Inflammatory macrophage (primary cell): ENCODE results near the gene NUDT15.
"Not testable (repeated sequence)": the region's sequence is repeated elsewhere in the genome, so short reads cannot be mapped to it uniquely, and the experiment has no call there.

Experiments
- DNase-seq, 2 donors: peaks; one replicate each; pipeline ENCODE4 v3.0.0-alpha.2; 2020 to 2022

Gene NUDT15

GRCh38 chr13:48043789-48044503 lies 6.4 kb downstream of the NUDT15 start:
- no peak for DNase-seq

- DNase-seq, result no peak
These were observed 13.0 kb downstream of the NUDT15 start for GRCh38 chr13:48050550-48050949.

- DNase-seq, result no peak
These were observed 17.1 kb downstream of the NUDT15 start for GRCh38 chr13:48054601-48055000.

GRCh38 chr13:48055712-48056111 lies 18.2 kb downstream of the NUDT15 start:
- no peak for DNase-seq

- not testable (repeated sequence) for DNase-seq
These were observed 21.0 kb downstream of the NUDT15 start for GRCh38 chr13:48058536-48058935.

GRCh38 chr13:48059951-48060350 lies 22.4 kb downstream of the NUDT15 start:
- not testable (repeated sequence) for DNase-seq

GRCh38 chr13:48066310-48066989 lies 28.9 kb downstream of the NUDT15 start:
- DNase-seq, result peak in 1 of 2 donors; percentile 8

- no peak for DNase-seq
These were observed 30.5 kb downstream of the NUDT15 start for GRCh38 chr13:48068036-48068435.

- DNase-seq, result no peak
These were observed 31.4 kb downstream of the NUDT15 start for GRCh38 chr13:48068952-48069351.

- DNase-seq, result no peak
These were observed 32.0 kb downstream of the NUDT15 start for GRCh38 chr13:48069573-48069972.

GRCh38 chr13:48070942-48071341 lies 33.4 kb downstream of the NUDT15 start:
- no peak for DNase-seq

GRCh38 chr13:48072304-48072703 lies 34.8 kb downstream of the NUDT15 start:
- no peak for DNase-seq

GRCh38 chr13:48072787-48073186 lies 35.3 kb downstream of the NUDT15 start:
- DNase-seq, result no peak

- no peak for DNase-seq
These were observed 36.5 kb downstream of the NUDT15 start for GRCh38 chr13:48074006-48074405.

GRCh38 chr13:48078251-48078656 lies 40.7 kb downstream of the NUDT15 start:
- DNase-seq, result no peak

- no peak for DNase-seq
These were observed 44.2 kb downstream of the NUDT15 start for GRCh38 chr13:48081739-48082138.

GRCh38 chr13:48086272-48086671 lies 48.7 kb downstream of the NUDT15 start:
- DNase-seq, result no peak

GRCh38 chr13:48093588-48093987 lies 56.1 kb downstream of the NUDT15 start:
- no peak for DNase-seq

- DNase-seq, result peak in 1 of 2 donors; percentile 8
These were observed 56.9 kb downstream of the NUDT15 start for GRCh38 chr13:48094404-48094780.

- peak; percentile 96 to 98 for DNase-seq
These were observed 57.4 kb downstream of the NUDT15 start, which contains the start of gene MED4 for GRCh38 chr13:48094781-48095502. Gene MED4, minus strand, starts transcription at chr13:48095104. Its CDS starts 26 bp downstream, at chr13:48095078.

GRCh38 chr13:48096670-48097069 lies 59.1 kb downstream of the NUDT15 start:
- DNase-seq, result no peak
